ENCODE measurements around the gene ARHGAP10.

DNA sequence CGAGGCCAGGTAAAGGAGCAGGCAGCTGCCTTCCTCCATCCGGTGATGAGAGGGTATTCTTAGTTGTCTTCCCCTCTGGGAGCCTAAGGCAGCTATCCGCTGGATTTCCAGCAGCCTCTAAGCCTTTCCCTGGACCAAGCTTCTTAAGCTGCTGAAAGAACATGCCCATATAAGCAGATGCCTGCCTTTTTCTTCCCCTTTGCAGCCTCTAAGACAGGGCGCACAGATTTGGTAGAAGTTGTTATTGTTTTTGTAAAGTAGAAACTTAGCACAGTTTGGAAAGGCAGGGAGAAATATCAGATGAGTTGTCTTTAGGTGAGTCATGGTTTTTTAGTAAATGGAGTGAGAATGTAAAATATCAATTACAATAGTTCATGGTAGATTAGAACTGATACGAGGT is 210.8 kb downstream of the ARHGAP10 start:
- TF ChIP-seq CREB1 (IDR thresholded peaks at IDR 0.05; ENCODE audit: low read depth) (no peak), SMC3 (IDR thresholded peaks at IDR 0.05; ENCODE audit: borderline replicate concordance, low read length) (no peak), RCOR1 (conservative IDR thresholded peaks at IDR 0.05; ENCODE audit: low read depth, low read length) (no peak), BHLHE40 (IDR thresholded peaks at IDR 0.05; ENCODE audit: borderline replicate concordance in 1 of 2, low read depth in 2 of 2, low read length in 1 of 2) (no peak), HDAC2 (IDR thresholded peaks at IDR 0.05) (no peak), GABPA (IDR thresholded peaks at IDR 0.05; ENCODE audit: low read depth) (no peak)
- TF ChIP-seq, protein P1, sequence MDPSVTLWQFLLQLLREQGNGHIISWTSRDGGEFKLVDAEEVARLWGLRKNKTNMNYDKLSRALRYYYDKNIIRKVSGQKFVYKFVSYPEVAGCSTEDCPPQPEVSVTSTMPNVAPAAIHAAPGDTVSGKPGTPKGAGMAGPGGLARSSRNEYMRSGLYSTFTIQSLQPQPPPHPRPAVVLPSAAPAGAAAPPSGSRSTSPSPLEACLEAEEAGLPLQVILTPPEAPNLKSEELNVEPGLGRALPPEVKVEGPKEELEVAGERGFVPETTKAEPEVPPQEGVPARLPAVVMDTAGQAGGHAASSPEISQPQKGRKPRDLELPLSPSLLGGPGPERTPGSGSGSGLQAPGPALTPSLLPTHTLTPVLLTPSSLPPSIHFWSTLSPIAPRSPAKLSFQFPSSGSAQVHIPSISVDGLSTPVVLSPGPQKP (IDR thresholded peaks at IDR 0.05; ENCODE audit: low read depth, low read length): no peak
- TF ChIP-seq, protein P2, sequence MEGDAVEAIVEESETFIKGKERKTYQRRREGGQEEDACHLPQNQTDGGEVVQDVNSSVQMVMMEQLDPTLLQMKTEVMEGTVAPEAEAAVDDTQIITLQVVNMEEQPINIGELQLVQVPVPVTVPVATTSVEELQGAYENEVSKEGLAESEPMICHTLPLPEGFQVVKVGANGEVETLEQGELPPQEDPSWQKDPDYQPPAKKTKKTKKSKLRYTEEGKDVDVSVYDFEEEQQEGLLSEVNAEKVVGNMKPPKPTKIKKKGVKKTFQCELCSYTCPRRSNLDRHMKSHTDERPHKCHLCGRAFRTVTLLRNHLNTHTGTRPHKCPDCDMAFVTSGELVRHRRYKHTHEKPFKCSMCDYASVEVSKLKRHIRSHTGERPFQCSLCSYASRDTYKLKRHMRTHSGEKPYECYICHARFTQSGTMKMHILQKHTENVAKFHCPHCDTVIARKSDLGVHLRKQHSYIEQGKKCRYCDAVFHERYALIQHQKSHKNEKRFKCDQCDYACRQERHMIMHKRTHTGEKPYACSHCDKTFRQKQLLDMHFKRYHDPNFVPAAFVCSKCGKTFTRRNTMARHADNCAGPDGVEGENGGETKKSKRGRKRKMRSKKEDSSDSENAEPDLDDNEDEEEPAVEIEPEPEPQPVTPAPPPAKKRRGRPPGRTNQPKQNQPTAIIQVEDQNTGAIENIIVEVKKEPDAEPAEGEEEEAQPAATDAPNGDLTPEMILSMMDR (IDR thresholded peaks at IDR 0.05 in 2 of 3, conservative IDR thresholded peaks at IDR 0.05 in 1 of 3; ENCODE audit: control insufficient read depth in 2 of 3, extremely low read depth in 1 of 3, insufficient read depth in 1 of 3, low read depth in 3 of 3, low read length in 3 of 3): no peak

Measured in GM12878 (cell line).